ENCODE data around the gene AKAP12.

The AKAP12 gene

DNA sequence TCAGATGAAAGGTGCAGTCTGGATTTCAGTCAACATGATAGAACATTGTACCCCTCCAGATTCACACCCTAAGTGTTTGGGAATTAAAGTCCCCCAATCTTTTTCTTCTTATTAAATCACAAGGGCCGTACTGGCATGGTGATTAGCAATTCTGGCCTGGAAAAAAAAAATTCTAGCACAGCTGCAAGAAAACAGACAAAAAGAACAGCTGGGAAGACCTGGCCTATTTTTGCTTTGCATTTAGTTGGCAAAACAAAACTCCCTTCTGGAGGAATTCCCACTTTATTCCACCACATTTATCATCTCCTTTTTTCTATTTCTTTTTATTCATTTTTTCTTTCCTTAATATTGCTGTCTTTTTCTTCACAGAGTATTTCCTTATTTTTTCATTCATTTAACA lies 39.8 kb upstream of the AKAP12 start:
- TF ChIP-seq EP300 (IDR thresholded peaks at IDR 0.05; ENCODE audit: borderline replicate concordance) = no peak
- no peak for TF ChIP-seq FOXM1 (IDR thresholded peaks at IDR 0.05; ENCODE audit: borderline replicate concordance, low read depth)
- TF ChIP-seq, protein P1, sequence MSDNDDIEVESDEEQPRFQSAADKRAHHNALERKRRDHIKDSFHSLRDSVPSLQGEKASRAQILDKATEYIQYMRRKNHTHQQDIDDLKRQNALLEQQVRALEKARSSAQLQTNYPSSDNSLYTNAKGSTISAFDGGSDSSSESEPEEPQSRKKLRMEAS (IDR thresholded peaks at IDR 0.05) = no peak
- TF ChIP-seq CEBPB (IDR thresholded peaks at IDR 0.05) = no peak
- no peak for TF ChIP-seq EGR1 (IDR thresholded peaks at IDR 0.05)
- TF ChIP-seq RAD21 (IDR thresholded peaks at IDR 0.05; ENCODE audit: low read depth) = no peak
- no peak for TF ChIP-seq ZBTB7A (IDR thresholded peaks at IDR 0.05; ENCODE audit: low read depth)
- TF ChIP-seq NFIC (IDR thresholded peaks at IDR 0.05) = no peak
- TF ChIP-seq TEAD4 (IDR thresholded peaks at IDR 0.05) = no peak
- TF ChIP-seq, protein P2, sequence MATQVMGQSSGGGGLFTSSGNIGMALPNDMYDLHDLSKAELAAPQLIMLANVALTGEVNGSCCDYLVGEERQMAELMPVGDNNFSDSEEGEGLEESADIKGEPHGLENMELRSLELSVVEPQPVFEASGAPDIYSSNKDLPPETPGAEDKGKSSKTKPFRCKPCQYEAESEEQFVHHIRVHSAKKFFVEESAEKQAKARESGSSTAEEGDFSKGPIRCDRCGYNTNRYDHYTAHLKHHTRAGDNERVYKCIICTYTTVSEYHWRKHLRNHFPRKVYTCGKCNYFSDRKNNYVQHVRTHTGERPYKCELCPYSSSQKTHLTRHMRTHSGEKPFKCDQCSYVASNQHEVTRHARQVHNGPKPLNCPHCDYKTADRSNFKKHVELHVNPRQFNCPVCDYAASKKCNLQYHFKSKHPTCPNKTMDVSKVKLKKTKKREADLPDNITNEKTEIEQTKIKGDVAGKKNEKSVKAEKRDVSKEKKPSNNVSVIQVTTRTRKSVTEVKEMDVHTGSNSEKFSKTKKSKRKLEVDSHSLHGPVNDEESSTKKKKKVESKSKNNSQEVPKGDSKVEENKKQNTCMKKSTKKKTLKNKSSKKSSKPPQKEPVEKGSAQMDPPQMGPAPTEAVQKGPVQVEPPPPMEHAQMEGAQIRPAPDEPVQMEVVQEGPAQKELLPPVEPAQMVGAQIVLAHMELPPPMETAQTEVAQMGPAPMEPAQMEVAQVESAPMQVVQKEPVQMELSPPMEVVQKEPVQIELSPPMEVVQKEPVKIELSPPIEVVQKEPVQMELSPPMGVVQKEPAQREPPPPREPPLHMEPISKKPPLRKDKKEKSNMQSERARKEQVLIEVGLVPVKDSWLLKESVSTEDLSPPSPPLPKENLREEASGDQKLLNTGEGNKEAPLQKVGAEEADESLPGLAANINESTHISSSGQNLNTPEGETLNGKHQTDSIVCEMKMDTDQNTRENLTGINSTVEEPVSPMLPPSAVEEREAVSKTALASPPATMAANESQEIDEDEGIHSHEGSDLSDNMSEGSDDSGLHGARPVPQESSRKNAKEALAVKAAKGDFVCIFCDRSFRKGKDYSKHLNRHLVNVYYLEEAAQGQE (IDR thresholded peaks at IDR 0.05; ENCODE audit: low read depth) = no peak
- TF ChIP-seq TCF12 (IDR thresholded peaks at IDR 0.05; ENCODE audit: low read depth) = no peak
- TF ChIP-seq YY1 (IDR thresholded peaks at IDR 0.05; ENCODE audit: low read depth) = no peak
- TF ChIP-seq CREB1 (IDR thresholded peaks at IDR 0.05; ENCODE audit: low read depth) = no peak
- TF ChIP-seq, protein P3, sequence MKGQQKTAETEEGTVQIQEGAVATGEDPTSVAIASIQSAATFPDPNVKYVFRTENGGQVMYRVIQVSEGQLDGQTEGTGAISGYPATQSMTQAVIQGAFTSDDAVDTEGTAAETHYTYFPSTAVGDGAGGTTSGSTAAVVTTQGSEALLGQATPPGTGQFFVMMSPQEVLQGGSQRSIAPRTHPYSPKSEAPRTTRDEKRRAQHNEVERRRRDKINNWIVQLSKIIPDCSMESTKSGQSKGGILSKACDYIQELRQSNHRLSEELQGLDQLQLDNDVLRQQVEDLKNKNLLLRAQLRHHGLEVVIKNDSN (IDR thresholded peaks at IDR 0.05) = no peak

DNA sequence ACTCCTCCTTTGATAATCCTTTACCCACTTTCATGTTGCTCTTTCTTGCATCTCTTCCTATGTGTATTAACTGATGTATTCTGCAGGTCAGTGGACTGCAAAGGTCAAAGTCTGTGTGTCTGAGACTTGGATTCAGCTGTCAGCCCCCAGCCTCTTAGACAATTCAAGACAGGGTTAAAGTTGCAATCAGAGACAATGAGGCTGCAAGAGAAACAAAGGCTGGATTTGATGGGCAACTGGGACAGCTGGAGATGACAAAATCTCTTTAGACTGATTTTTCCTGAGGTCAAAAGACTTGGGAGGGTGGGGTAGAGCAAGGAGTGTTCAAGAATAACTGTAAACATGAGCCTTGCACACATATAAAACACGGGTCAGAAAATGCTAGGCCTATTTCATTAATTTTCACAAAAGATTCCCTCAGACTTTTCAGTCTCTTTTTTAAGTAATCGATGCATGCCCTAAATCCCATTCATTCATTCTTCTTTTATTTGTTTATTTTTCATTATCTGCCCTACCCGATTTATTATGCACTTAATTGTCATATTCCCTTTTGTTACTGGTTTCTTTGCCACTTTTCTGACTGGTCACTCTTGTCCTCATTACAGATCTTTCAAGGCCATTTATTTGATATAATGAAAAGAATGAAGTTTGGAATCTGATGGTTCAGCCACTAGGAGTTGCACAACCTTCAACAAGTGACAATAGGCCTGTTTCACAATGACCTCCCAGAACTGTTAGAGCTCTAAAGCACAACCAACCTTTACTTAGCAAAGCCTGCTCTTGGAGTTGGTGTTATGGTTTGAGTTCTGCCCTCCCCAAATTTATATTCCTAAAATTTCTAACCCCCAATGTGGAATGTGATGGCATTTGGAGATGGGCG lies 33.8 kb upstream of the AKAP12 start:
- TF ChIP-seq EP300 (IDR thresholded peaks at IDR 0.05; ENCODE audit: borderline replicate concordance) (no peak), CEBPB (IDR thresholded peaks at IDR 0.05) (peak; percentile 85), FOXM1 (IDR thresholded peaks at IDR 0.05; ENCODE audit: borderline replicate concordance, low read depth) (no peak)

DNA sequence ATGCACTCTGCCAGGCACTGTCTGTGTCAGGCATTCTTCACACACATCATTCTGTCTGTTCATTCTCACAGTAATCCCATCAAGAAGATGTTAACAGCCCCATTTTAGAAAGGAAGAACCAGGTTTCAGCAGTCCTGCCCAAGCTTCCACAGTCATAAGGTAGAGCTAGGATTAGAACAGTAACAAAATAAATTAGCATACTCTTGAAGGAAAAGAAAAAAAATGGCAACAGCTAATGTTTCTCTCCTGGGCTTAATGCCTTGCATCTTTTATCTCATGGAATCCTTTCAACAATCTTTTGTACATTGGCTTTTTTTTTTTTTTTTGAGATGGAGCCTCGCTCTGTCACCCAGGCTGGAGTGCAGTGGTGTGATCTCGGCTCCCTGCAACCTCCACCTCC lies 32.1 kb upstream of the AKAP12 start:
- TF ChIP-seq TEAD4 (IDR thresholded peaks at IDR 0.05) (no peak), TAF1 (IDR thresholded peaks at IDR 0.05; ENCODE audit: low read depth) (no peak), EP300 (IDR thresholded peaks at IDR 0.05; ENCODE audit: borderline replicate concordance) (no peak)

DNA sequence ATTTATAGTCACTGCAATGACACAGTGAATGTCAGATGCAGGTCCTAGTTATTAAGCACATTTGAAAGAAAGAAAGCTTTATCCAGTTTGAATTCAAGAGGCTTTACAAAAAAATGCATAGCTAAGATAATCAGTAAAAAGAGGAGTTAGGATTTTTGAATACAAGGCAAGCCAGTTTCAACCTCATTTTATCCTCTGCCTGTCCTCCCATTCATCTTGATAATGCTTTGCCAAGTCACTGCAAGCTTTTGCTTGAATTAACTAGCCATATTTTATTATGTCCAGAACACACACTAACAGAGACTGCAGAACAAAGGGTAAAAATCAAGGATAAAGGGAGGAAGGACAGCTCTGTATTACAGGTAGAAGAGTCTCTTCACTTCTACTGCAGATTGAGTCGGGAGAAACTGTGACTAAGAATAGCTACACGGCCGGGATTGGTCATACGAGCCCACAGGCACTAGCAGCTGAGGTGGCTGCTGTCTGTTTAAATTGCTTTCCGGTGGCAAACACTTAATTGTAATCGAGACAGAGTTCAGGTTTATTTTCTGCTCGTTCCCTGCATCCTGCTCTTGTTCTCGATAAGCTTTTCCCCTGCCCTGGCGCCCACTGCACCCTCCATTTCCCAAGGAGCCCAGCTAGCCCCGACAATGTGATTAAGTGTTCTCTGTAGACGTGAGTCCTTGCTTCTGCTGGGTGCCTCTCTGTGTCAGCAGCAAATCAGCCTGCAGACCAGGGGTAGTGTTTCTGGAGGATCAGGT lies 30.5 kb upstream of the AKAP12 start:
- TF ChIP-seq RAD21 (IDR thresholded peaks at IDR 0.05; ENCODE audit: low read depth) (no peak), EP300 (IDR thresholded peaks at IDR 0.05; ENCODE audit: borderline replicate concordance) (no peak), TEAD4 (IDR thresholded peaks at IDR 0.05) (no peak), ZBTB7A (IDR thresholded peaks at IDR 0.05; ENCODE audit: low read depth) (no peak), CREB1 (IDR thresholded peaks at IDR 0.05; ENCODE audit: low read depth) (no peak), FOXM1 (IDR thresholded peaks at IDR 0.05; ENCODE audit: borderline replicate concordance, low read depth) (no peak), TCF12 (IDR thresholded peaks at IDR 0.05; ENCODE audit: low read depth) (no peak), YY1 (IDR thresholded peaks at IDR 0.05; ENCODE audit: low read depth) (no peak), EGR1 (IDR thresholded peaks at IDR 0.05) (no peak)
- TF ChIP-seq, protein P1 (IDR thresholded peaks at IDR 0.05) = no peak
- TF ChIP-seq, protein P2 (IDR thresholded peaks at IDR 0.05; ENCODE audit: low read depth) = no peak
- TF ChIP-seq, protein P3 (IDR thresholded peaks at IDR 0.05) = no peak

DNA sequence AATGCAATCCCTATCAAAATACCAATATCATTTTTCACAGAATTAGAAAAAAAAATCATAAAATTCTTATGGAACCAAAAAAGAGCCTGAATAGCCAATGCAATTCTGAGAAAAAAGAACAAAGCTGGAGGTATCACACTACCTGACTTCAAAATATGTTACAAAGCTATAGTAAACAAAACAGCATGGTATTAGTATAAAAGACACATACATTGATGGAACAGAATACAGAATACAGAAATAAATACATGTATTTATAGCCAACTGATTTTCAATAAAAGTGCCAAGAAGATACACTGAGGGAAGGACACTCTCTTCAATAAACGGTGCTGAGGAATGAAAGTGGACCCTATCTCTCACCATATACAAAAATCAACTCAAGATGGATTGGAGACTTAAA lies 28.7 kb upstream of the AKAP12 start:
- TF ChIP-seq, protein P2 (IDR thresholded peaks at IDR 0.05; ENCODE audit: low read depth) = no peak
- no peak for TF ChIP-seq NFIC (IDR thresholded peaks at IDR 0.05)
- TF ChIP-seq, protein P3 (IDR thresholded peaks at IDR 0.05) = no peak
- TF ChIP-seq CREB1 (IDR thresholded peaks at IDR 0.05; ENCODE audit: low read depth) = no peak
- TF ChIP-seq TCF12 (IDR thresholded peaks at IDR 0.05; ENCODE audit: low read depth) = no peak
- TF ChIP-seq TAF1 (IDR thresholded peaks at IDR 0.05; ENCODE audit: low read depth) = no peak
